HepG2 (cell line): ENCODE measurements around the gene LOC128125822.

ENCODE experiments used
- BCL3 ChIP-seq: sonication (generic); formaldehyde crosslinking; IDR thresholded peaks from 2 replicates; pipeline ENCODE4 v1.5.1; 2020; ENCODE audit warnings: mild to moderate bottlenecking, missing genetic modification reagents, moderate library complexity
- DNMT1 ChIP-seq: sonication (generic); formaldehyde crosslinking; IDR thresholded peaks from 2 replicates; pipeline ENCODE4 v1.5.1; 2020; ENCODE audit warnings: mild to moderate bottlenecking, missing genetic modification reagents
- NR2F2 ChIP-seq: IDR thresholded peaks from 2 replicates; pipeline ENCODE4 v1.6.1; 2012; ENCODE audit warnings: low read depth, inconsistent platforms, borderline replicate concordance
- PBX2 ChIP-seq: IDR thresholded peaks from 2 replicates; pipeline ENCODE4 v1.6.1; 2016; ENCODE audit warnings: control low read depth
- RFXANK ChIP-seq: IDR thresholded peaks from 2 replicates; pipeline ENCODE4 v1.6.1; 2016
- SMARCC2 ChIP-seq: fragments of 450-650 bp; IDR thresholded peaks from 2 replicates; pipeline ENCODE4 v1.6.1; 2017; ENCODE audit warnings: antibody characterized with exemption, mild to moderate bottlenecking
- THYN1 ChIP-seq: sonication (generic); formaldehyde crosslinking; IDR thresholded peaks from 2 replicates; pipeline ENCODE4 v1.8.1; 2023; ENCODE audit warnings: low read depth, mild to moderate bottlenecking, moderate library complexity, missing genetic modification reagents, borderline replicate concordance
- ZGPAT ChIP-seq: IDR thresholded peaks from 2 replicates; pipeline ENCODE4 v1.6.1; 2016; ENCODE audit warnings: mild to moderate bottlenecking
- ZNF18 ChIP-seq: sonication (generic); formaldehyde crosslinking; IDR thresholded peaks from 2 replicates; pipeline ENCODE4 v1.8.0; 2022; ENCODE audit warnings: mild to moderate bottlenecking, missing genetic modification reagents; ENCODE audit not compliant: insufficient replicate concordance
- ZNF207 ChIP-seq: fragments of 450-650 bp; IDR thresholded peaks from 2 replicates; pipeline ENCODE4 v1.6.1; 2016; ENCODE audit warnings: antibody characterized with exemption, borderline replicate concordance
- ZNF430 ChIP-seq: sonication (generic); formaldehyde crosslinking; IDR thresholded peaks from 2 replicates; pipeline ENCODE4 v1.9.0; 2021; ENCODE audit warnings: mild to moderate bottlenecking, missing genetic modification reagents
- ZNF687 ChIP-seq: sonication (generic); formaldehyde crosslinking; IDR thresholded peaks from 2 replicates; pipeline ENCODE4 v1.5.1; 2020; ENCODE audit warnings: mild to moderate bottlenecking, missing genetic modification reagents, moderate library complexity
- ZNF724P ChIP-seq: sonication (generic); formaldehyde crosslinking; IDR thresholded peaks from 2 replicates; pipeline ENCODE4 v1.8.0; 2022; ENCODE audit warnings: missing genetic modification reagents, borderline replicate concordance
- TF ChIP-seq, protein P1 (sequence below): sonication (generic); formaldehyde crosslinking; IDR thresholded peaks from 2 replicates; pipeline ENCODE4 v1.4.0; 2020; ENCODE audit warnings: missing genetic modification reagents
- TF ChIP-seq, protein P2 (sequence below): sonication (generic); formaldehyde crosslinking; IDR thresholded peaks from 2 replicates; pipeline ENCODE4 v1.4.0; 2020; ENCODE audit warnings: mild to moderate bottlenecking, missing genetic modification reagents

The LOC128125822 gene

DNA sequence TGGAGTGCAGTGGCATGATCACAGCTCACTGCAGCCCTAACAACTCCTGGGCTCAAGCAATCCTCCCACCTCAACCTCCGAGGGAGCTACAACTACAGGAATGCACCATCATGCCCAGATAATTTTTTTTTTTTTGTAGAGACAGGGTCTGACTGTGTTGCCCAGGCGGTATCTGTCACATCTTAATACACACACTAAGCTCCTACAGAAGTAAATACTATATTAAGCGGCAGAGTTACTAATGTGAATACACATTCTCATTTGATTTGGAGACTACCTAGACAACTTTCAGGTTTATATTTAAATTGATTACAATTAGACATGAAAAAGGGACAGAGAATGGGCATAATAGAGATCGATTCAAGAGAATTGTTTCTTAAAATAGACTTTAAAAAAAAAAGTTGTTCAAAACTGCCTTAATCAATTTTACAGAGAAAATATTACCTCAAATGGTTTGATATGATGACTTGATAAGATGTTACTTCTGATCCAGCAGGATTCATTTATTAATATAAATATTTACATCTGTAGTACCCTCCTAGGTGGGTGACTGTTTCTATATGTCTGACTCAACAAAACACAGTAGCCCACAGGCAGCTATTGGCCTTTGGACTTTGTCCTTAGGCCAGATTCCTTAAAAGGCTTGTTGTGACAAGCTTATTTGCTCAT is 7.1 kb upstream of the LOC128125822 start (continued):
- TF ChIP-seq, protein P1, sequence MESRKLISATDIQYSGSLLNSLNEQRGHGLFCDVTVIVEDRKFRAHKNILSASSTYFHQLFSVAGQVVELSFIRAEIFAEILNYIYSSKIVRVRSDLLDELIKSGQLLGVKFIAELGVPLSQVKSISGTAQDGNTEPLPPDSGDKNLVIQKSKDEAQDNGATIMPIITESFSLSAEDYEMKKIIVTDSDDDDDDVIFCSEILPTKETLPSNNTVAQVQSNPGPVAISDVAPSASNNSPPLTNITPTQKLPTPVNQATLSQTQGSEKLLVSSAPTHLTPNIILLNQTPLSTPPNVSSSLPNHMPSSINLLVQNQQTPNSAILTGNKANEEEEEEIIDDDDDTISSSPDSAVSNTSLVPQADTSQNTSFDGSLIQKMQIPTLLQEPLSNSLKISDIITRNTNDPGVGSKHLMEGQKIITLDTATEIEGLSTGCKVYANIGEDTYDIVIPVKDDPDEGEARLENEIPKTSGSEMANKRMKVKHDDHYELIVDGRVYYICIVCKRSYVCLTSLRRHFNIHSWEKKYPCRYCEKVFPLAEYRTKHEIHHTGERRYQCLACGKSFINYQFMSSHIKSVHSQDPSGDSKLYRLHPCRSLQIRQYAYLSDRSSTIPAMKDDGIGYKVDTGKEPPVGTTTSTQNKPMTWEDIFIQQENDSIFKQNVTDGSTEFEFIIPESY (CRISPR knock-in tag), result no peak
- peak; percentile 69; the same call in 1 of the 2 replicates for TF ChIP-seq ZGPAT (CRISPR knock-in tag)
- TF ChIP-seq, protein P2, sequence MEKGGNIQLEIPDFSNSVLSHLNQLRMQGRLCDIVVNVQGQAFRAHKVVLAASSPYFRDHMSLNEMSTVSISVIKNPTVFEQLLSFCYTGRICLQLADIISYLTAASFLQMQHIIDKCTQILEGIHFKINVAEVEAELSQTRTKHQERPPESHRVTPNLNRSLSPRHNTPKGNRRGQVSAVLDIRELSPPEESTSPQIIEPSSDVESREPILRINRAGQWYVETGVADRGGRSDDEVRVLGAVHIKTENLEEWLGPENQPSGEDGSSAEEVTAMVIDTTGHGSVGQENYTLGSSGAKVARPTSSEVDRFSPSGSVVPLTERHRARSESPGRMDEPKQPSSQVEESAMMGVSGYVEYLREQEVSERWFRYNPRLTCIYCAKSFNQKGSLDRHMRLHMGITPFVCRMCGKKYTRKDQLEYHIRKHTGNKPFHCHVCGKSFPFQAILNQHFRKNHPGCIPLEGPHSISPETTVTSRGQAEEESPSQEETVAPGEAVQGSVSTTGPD (CRISPR knock-in tag), result no peak
- no peak for TF ChIP-seq PBX2 (CRISPR knock-in tag)
- TF ChIP-seq ZNF724P (CRISPR knock-in tag), result no peak
- peak; percentile 92; the same call in 1 of the 2 replicates for TF ChIP-seq SMARCC2
- no peak for TF ChIP-seq THYN1 (CRISPR knock-in tag)
- 0 out of 2 replicates have a peak, but pooled peaks have one; percentile 11 for TF ChIP-seq ZNF430
- TF ChIP-seq NR2F2, result peak; percentile 15; the same call in 1 of the 2 replicates
- TF ChIP-seq RFXANK (CRISPR knock-in tag), result 0 out of 2 replicates have a peak, but pooled peaks have one; percentile 34
- TF ChIP-seq ZNF18 (CRISPR knock-in tag), result peak; percentile 47
- no peak for TF ChIP-seq DNMT1 (CRISPR knock-in tag)
- TF ChIP-seq BCL3, result no peak
- TF ChIP-seq ZNF687 (CRISPR knock-in tag), result no peak
- TF ChIP-seq ZNF207, result no peak
